ENCODE results near the gene BSDC1.

BSDC1 gene

GRCh38 chr1:32318127-32318869 lies 75.9 kb downstream of the BSDC1 start:
- Histone ChIP-seq H3K4me1 (ENCODE audit: control insufficient read depth, insufficient read depth, low read length, unreplicated experiment) (peaks cover 9% of the 10 kb centered on the region), H2AFZ (ENCODE audit: low read length, unreplicated experiment) (no peak overlapping the region), H3K27ac (ENCODE audit: low read depth, low read length) (no peak overlapping the region), H3K36me3 (ENCODE audit: insufficient read depth, low read length) (peaks cover 3% of the 10 kb centered on the region; the same call in 1 of the 2 replicates), H3K4me3 (ENCODE audit: low read depth, low read length) (no peak overlapping the region), H3K79me2 (ENCODE audit: control insufficient read depth, insufficient read depth, low read length, unreplicated experiment) (peaks cover 6% of the 10 kb centered on the region), H3K27me3 (ENCODE audit: insufficient read depth, low read length) (no peaks in the 10 kb centered on the region)

DNA sequence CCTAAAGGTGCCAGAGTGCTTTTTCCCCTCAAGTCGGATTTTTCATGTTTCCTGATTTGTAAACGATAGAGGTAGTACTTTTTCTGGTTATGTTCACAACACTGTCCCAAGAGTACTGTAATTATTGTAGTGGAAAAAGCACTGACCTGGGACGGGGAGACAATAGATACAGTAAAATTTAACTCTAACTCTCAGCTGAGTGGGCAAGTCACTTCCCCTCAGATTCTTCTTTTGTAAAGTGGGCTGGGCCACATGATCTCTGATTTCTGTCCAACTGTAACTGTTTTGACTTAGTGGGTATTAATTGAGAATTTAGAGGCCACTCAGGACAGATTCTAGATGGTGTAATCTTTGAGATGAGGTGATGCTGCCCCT lies 77.4 kb downstream of the BSDC1 start:
- Histone ChIP-seq H3K4me3 (ENCODE audit: low read depth, low read length) (no peak overlapping the region), H3K27me3 (ENCODE audit: insufficient read depth, low read length) (no peaks in the 10 kb centered on the region), H3K79me2 (ENCODE audit: control insufficient read depth, insufficient read depth, low read length, unreplicated experiment) (peaks cover 9% of the 10 kb centered on the region), H3K36me3 (ENCODE audit: insufficient read depth, low read length) (peaks cover 3% of the 10 kb centered on the region; the same call in 1 of the 2 replicates), H3K4me1 (ENCODE audit: control insufficient read depth, insufficient read depth, low read length, unreplicated experiment) (peaks cover 8% of the 10 kb centered on the region), H3K27ac (ENCODE audit: low read depth, low read length) (no peak overlapping the region), H2AFZ (ENCODE audit: low read length, unreplicated experiment) (no peak overlapping the region)

Measured in ACC112 (cell line).